Osteocyte (in vitro differentiated cells): ENCODE measurements around the gene MKNK1. TPM values are rescaled to one million over a fixed set of nuclear protein-coding genes. Genes with fewer than 3 reads are reported as not detected.

Experiments used
- DNase-seq: peaks from one replicate; pipeline ENCODE4 v3.0.0; 2021; ENCODE audit warnings: mixed read lengths; ENCODE audit not compliant: unreplicated experiment; ENCODE audit errors: extremely low spot score
- H3K27ac Mint-ChIP-seq: one replicate; pipeline ENCODE4 v1.8.0; 2021; ENCODE audit warnings: mild to moderate bottlenecking, mixed read lengths; ENCODE audit not compliant: unreplicated experiment
- H3K27me3 Mint-ChIP-seq: one replicate; pipeline ENCODE4 v1.8.0; 2021; ENCODE audit warnings: mixed read lengths; ENCODE audit not compliant: unreplicated experiment
- H3K36me3 Mint-ChIP-seq: one replicate; pipeline ENCODE4 v1.8.0; 2021; ENCODE audit warnings: mixed read lengths; ENCODE audit not compliant: unreplicated experiment
- H3K4me1 Mint-ChIP-seq: one replicate; pipeline ENCODE4 v1.8.0; 2021; ENCODE audit warnings: mixed read lengths; ENCODE audit not compliant: unreplicated experiment
- H3K4me3 Mint-ChIP-seq: one replicate; pipeline ENCODE4 v1.8.0; 2021; ENCODE audit warnings: mild to moderate bottlenecking, moderate library complexity, mixed read lengths; ENCODE audit not compliant: unreplicated experiment
- H3K9me3 Mint-ChIP-seq: one replicate; pipeline ENCODE4 v1.8.0; 2021; ENCODE audit warnings: mixed read lengths; ENCODE audit not compliant: unreplicated experiment
- CTCF ChIP-seq: fragments of 200-600 bp; sonication (generic); IDR thresholded peaks from 2 replicates; pipeline ENCODE4 v1.5.0; 2021; ENCODE audit warnings: antibody characterized with exemption, mild to moderate bottlenecking, moderate library complexity
- total RNA-seq: library from RNA; stranded (reverse); gene quantifications from 2 replicates; pipeline ENCODE4 v1.2.1, GENCODE V29; 2021

MKNK1 gene
- total RNA-seq, 1 donor from 2014 or later, result 32.5 TPM

GRCh38 chr1:46517010-46517600 is 87.0 kb downstream of the MKNK1 start:
- Mint-ChIP-seq H3K4me1 (peaks cover 27% of the 10 kb centered on the region), H3K9me3 (no peaks in the 10 kb centered on the region), H3K36me3 (no peaks in the 10 kb centered on the region), H3K27me3 (peaks cover 23% of the 10 kb centered on the region), H3K27ac (no peak overlapping the region), H3K4me3 (no peak overlapping the region)
- no peak for DNase-seq
- TF ChIP-seq CTCF, result no peak

GRCh38 chr1:46516200-46516950 is 87.7 kb downstream of the MKNK1 start:
- no peak for TF ChIP-seq CTCF
- no peak for DNase-seq
- H3K27me3 Mint-ChIP-seq, result peaks cover 23% of the 10 kb centered on the region
- H3K27ac Mint-ChIP-seq, result no peak overlapping the region
- no peaks in the 10 kb centered on the region for H3K36me3 Mint-ChIP-seq
- no peaks in the 10 kb centered on the region for H3K9me3 Mint-ChIP-seq
- no peak overlapping the region for H3K4me3 Mint-ChIP-seq
- peaks cover 23% of the 10 kb centered on the region for H3K4me1 Mint-ChIP-seq

GRCh38 chr1:46515576-46515975 is 88.5 kb downstream of the MKNK1 start:
- Mint-ChIP-seq H3K4me3 (no peak overlapping the region), H3K36me3 (no peaks in the 10 kb centered on the region), H3K4me1 (peaks cover 17% of the 10 kb centered on the region), H3K27ac (no peak overlapping the region), H3K9me3 (no peaks in the 10 kb centered on the region), H3K27me3 (peaks cover 23% of the 10 kb centered on the region)
- TF ChIP-seq CTCF, result no peak
- DNase-seq, result no peak

- no peak overlapping the region for H3K27ac Mint-ChIP-seq
- H3K4me3 Mint-ChIP-seq, result no peak overlapping the region
- no peak for TF ChIP-seq CTCF
- DNase-seq, result no peak
- H3K36me3 Mint-ChIP-seq, result no peaks in the 10 kb centered on the region
- peaks cover 23% of the 10 kb centered on the region for H3K27me3 Mint-ChIP-seq
- H3K9me3 Mint-ChIP-seq, result no peaks in the 10 kb centered on the region
- H3K4me1 Mint-ChIP-seq, result peaks cover 9% of the 10 kb centered on the region
Measured at GRCh38 chr1:46513536-46513935, 90.5 kb downstream of the MKNK1 start.

- H3K4me1 Mint-ChIP-seq, result peaks cover 9% of the 10 kb centered on the region
- H3K36me3 Mint-ChIP-seq, result no peaks in the 10 kb centered on the region
- no peak overlapping the region for H3K27ac Mint-ChIP-seq
- no peak for DNase-seq
- no peaks in the 10 kb centered on the region for H3K9me3 Mint-ChIP-seq
- TF ChIP-seq CTCF, result no peak
- no peak overlapping the region for H3K4me3 Mint-ChIP-seq
- H3K27me3 Mint-ChIP-seq, result peaks cover 20% of the 10 kb centered on the region
Measured at GRCh38 chr1:46512792-46513190, 91.3 kb downstream of the MKNK1 start.
